B cell (primary cell): ENCODE measurements around the gene NDUFB10. TPM values are rescaled to one million over a fixed set of nuclear protein-coding genes. Genes with fewer than 3 reads are reported as not detected.

Experiments used
- ATAC-seq: fragments of 200-7000 bp; cut with Tn5 transposase; one replicate; pipeline ENCODE4 v1.10.0; 2021; ENCODE audit warnings: low read depth, mild to moderate bottlenecking, moderate number of reproducible peaks, moderate library complexity
- CTCF ChIA-PET: fragments of 350-600 bp; sonication (Branson Sonifier 250); formaldehyde crosslinking; loops from one replicate; lab custom pipeline; 2021; ENCODE audit warnings: antibody characterized with exemption, inconsistent platforms; lab: Charles Lee
- POLR2A ChIA-PET: fragments of 350-600 bp; sonication (Branson Sonifier 250); formaldehyde crosslinking; loops from one replicate; lab custom pipeline; 2021; ENCODE audit warnings: antibody characterized with exemption; lab: Charles Lee
- DNase-seq: peaks from one replicate; pipeline ENCODE4 v3.0.0; 2013
- H2AFZ ChIP-seq: 2 replicates; pipeline ENCODE4 v1.6.1; 2012; ENCODE audit warnings: mild to moderate bottlenecking, low read depth, low read length; ENCODE audit not compliant: insufficient read depth, poor library complexity, severe bottlenecking
- H3K27ac ChIP-seq, 2 donors: 1 replicate in 1 of 2; 2 replicates in 1 of 2; pipeline ENCODE4 v1.5.1; 2012 to 2013; ENCODE audit warnings: low read length in 2 of 2, mild to moderate bottlenecking in 2 of 2, moderate library complexity in 1 of 2
- H3K27me3 ChIP-seq, 4 experiments: fragments of 200-600 bp in 1 of 4; sonication (generic) in 1 of 4; replicated peaks in 1 of 4; 1 replicate in 2 of 4; 2 replicates in 2 of 4; pipeline versions ENCODE4 v1.6.1 to v1.7.0; 2013 to 2016; ENCODE audit warnings: low read length in 3 of 4, mild to moderate bottlenecking in 2 of 4, mixed read lengths in 1 of 4, moderate library complexity in 1 of 4; ENCODE audit not compliant: insufficient read depth in 4 of 4, control insufficient read depth in 3 of 4; ENCODE audit errors: control extremely low read depth in 1 of 4
- H3K36me3 ChIP-seq, 2 experiments: replicated peaks in 1 of 2; 1 replicate in 1 of 2; 2 replicates in 1 of 2; pipeline versions ENCODE4 v1.6.1 to v1.7.1; 2013; ENCODE audit warnings: low read length in 1 of 2; ENCODE audit not compliant: insufficient read depth in 2 of 2, control insufficient read depth in 1 of 2; ENCODE audit errors: control extremely low read depth in 1 of 2, extremely low read depth in 1 of 2
- H3K4me1 ChIP-seq, 2 donors: fragments of 200-600 bp in 1 of 2; sonication (generic) in 1 of 2; 1 replicate in 1 of 2; 2 replicates in 1 of 2; pipeline versions ENCODE4 v1.5.1 to v1.6.1; 2013 to 2017; ENCODE audit warnings: low read length in 2 of 2; ENCODE audit not compliant: control insufficient read depth in 2 of 2, insufficient read depth in 2 of 2
- H3K4me2 ChIP-seq: replicated peaks from 2 replicates; pipeline ENCODE3; 2012; ENCODE audit warnings: mild to moderate bottlenecking, low read depth, low read length; ENCODE audit not compliant: poor library complexity, severe bottlenecking
- H3K4me3 ChIP-seq, 5 experiments: fragments of 200-600 bp in 1 of 5; sonication (generic) in 1 of 5; 1 replicate in 3 of 5; 2 replicates in 2 of 5; pipeline versions ENCODE4 v1.5.1 to v1.7.0; 2011 to 2016; ENCODE audit warnings: low read length in 4 of 5, mild to moderate bottlenecking in 4 of 5, low read depth in 2 of 5, control low read depth in 1 of 5, moderate library complexity in 1 of 5; ENCODE audit not compliant: insufficient read depth in 1 of 5; ENCODE audit errors: control extremely low read depth in 1 of 5, extremely low read depth in 1 of 5
- H3K79me2 ChIP-seq: fragments of 200-600 bp; sonication (generic); one replicate; pipeline ENCODE4 v1.6.0; 2016; ENCODE audit warnings: low read length; ENCODE audit not compliant: control insufficient read depth, insufficient read depth
- H3K9ac ChIP-seq: fragments of 200-600 bp; sonication (generic); 2 replicates; pipeline ENCODE4 v1.6.1; 2017; ENCODE audit warnings: mild to moderate bottlenecking, low read length, moderate library complexity
- H3K9me3 ChIP-seq, 3 donors: one replicate each; pipeline versions ENCODE4 v1.6.1 to v1.7.1; 2013; ENCODE audit warnings: low read length in 2 of 3; ENCODE audit not compliant: control insufficient read depth in 2 of 3, insufficient read depth in 1 of 3; ENCODE audit errors: control extremely low read depth in 1 of 3
- H4K20me1 ChIP-seq: 2 replicates; pipeline ENCODE4 v1.6.0; 2012; ENCODE audit warnings: mild to moderate bottlenecking, low read length; ENCODE audit not compliant: insufficient read depth, control insufficient read depth, poor library complexity, severe bottlenecking
- H3K27ac Mint-ChIP-seq: one replicate; pipeline ENCODE4 v1.8.0; 2021; ENCODE audit warnings: mixed read lengths
- H3K27me3 Mint-ChIP-seq: one replicate; pipeline ENCODE4 v1.8.0; 2021; ENCODE audit warnings: mixed read lengths
- H3K4me1 Mint-ChIP-seq: one replicate; pipeline ENCODE4 v1.8.0; 2021; ENCODE audit warnings: mixed read lengths
- H3K4me3 Mint-ChIP-seq: one replicate; pipeline ENCODE4 v1.8.0; 2021; ENCODE audit warnings: mixed read lengths
- H3K9me3 Mint-ChIP-seq: one replicate; pipeline ENCODE4 v1.8.0; 2022; ENCODE audit warnings: mixed read lengths; ENCODE audit not compliant: insufficient read depth
- CTCF ChIP-seq: fragments of 200-600 bp; IDR thresholded peaks from one replicate; pipeline ENCODE4 v1.8.0; 2022; ENCODE audit warnings: antibody characterized with exemption, mild to moderate bottlenecking
- EZH2 ChIP-seq: IDR thresholded peaks from 2 replicates; pipeline ENCODE4 v1.6.1; 2012; ENCODE audit warnings: borderline replicate concordance, low read depth, mild to moderate bottlenecking, moderate library complexity, low read length; ENCODE audit not compliant: insufficient read depth, poor library complexity, severe bottlenecking
- WGBS: methylation state at CpG from one replicate; pipeline ENCODE4 v1.1.5; 2013; ENCODE audit warnings: missing lambda C conversion rate; ENCODE audit not compliant: insufficient coverage; 5-methylcytosine and 5-hydroxymethylcytosine counted together
- intact Hi-C: fragments of 100-400 bp; cut with micrococcal nuclease; formaldehyde crosslinking; loops from one replicate; pipeline ENCODE4 v1.10.0; 2022
- polyA plus RNA-seq: library from polyadenylated mRNA; depleted of rRNA; stranded (reverse); fragments of >200 nt; gene quantifications from 2 replicates; pipeline ENCODE4 v1.2.3, GENCODE V29; 2012
- total RNA-seq, 2 donors: library from RNA; stranded (reverse); fragments of 120-200 nt in 1 of 2; gene quantifications; 1 replicate in 1 of 2; 2 replicates in 1 of 2; pipeline versions ENCODE4 v1.2.3 to v1.2.4, GENCODE V29; 2013 to 2022

Gene NDUFB10
- total and polyA plus RNA-seq, 2 donors (not counting 1 experiment from before 2014, with no cell fraction given) = 70.4 to 92.6 TPM

DNA sequence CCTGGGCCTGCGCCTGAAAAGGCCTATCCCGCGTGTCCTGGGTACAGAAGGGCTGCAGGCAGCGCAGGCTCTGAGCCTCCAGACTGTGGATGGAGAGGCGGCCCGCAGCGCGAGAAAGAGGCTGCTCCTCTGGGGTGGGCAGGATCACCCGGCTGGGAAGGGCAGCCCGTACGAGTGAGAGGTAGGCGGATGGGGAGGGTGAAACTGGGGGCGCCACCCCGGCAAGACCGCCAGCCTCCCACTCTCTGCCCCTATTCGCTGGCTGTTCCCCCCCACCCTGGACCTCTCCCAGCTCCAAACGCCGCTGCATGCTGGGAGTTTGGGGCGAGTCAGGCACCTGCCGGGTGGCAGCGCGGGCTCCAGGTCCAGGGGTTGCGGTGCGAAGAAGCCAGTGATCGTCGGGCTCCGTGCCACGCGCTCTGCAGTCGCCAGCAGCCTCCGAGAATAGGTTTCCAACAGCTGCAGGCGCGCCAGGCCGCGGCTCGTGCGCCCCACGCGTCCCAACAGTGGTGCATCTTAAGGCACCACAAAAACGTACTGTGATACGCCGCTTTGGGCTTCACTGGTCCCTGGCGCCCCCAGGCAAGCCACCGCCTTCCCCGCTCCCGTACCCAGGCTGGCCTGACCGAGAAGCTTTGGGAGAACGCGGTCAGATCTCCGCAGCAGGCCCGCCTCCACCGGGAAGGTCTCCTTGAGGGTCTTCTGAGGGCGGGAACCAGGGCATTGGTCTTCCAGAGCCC lies 20.9 kb downstream of the NDUFB10 start:
- DNase-seq (no peak), ATAC-seq (no peak)
- WGBS = 8% methylated on average over 45 of the region's 53 CpGs
- Mint-ChIP-seq H3K27ac (no peak overlapping the region), H3K4me1 (peaks cover 18% of the 10 kb centered on the region), H3K9me3 (no peaks in the 10 kb centered on the region), H3K27me3 (peaks cover 6% of the 10 kb centered on the region), H3K4me3 (no peak overlapping the region)
- POLR2A ChIA-PET = no interaction called here
- Histone ChIP-seq H2AFZ (no peak overlapping the region), H3K4me1 (peaks cover 16 to 32% of the 10 kb centered on the region in 2 donors), H3K4me2 (no peak overlapping the region), H4K20me1 (peaks cover 20% of the 10 kb centered on the region), H3K27me3 (peaks cover 0 to 65% (median 20%) of the 10 kb centered on the region in 4 experiments), H3K4me3 (no peak overlapping the region), H3K36me3 (peaks cover 0 to 32% of the 10 kb centered on the region in 2 experiments), H3K27ac (no peak overlapping the region), H3K9me3 (peaks cover 0 to 4% (median 0%) of the 10 kb centered on the region in 3 donors), H3K79me2 (peaks cover under 1% of the 10 kb centered on the region), H3K9ac (no peak overlapping the region)
- no peak for TF ChIP-seq CTCF
- TF ChIP-seq EZH2 = no peak
- intact Hi-C loops = no loop called here
- CTCF ChIA-PET = interaction anchor here (0.7 kb wide), 1 partner anchor 9 kb away, joined by 3 read pairs; the partner anchor contains the start of gene TBL3

- WGBS = 29% methylated on average over 16 of the region's 16 CpGs
- peaks cover 0 to 31% of the 10 kb centered on the region in 2 experiments for H3K36me3 ChIP-seq
- H3K79me2 ChIP-seq = no peaks in the 10 kb centered on the region
- POLR2A ChIA-PET = no interaction called here
- intact Hi-C loops = no loop called here
- ATAC-seq (no peak), DNase-seq (no peak)
- peaks cover 0 to 4% (median 0%) of the 10 kb centered on the region in 3 donors for H3K9me3 ChIP-seq
- H2AFZ ChIP-seq = no peak overlapping the region
- H3K4me1 Mint-ChIP-seq = peaks cover 22% of the 10 kb centered on the region
- H3K27me3 ChIP-seq = peaks cover 0 to 64% (median 20%) of the 10 kb centered on the region in 4 experiments
- CTCF ChIA-PET = interaction anchor here (0.7 kb wide), 1 partner anchor 10 kb away, joined by 3 read pairs; the partner anchor contains the start of gene TBL3
- H3K4me3 ChIP-seq = no peak overlapping the region
- TF ChIP-seq CTCF (no peak), EZH2 (no peak)
- peaks cover 16% of the 10 kb centered on the region for H4K20me1 ChIP-seq
- no peak overlapping the region for H3K27ac Mint-ChIP-seq
- H3K4me2 ChIP-seq = no peak overlapping the region
- H3K4me3 Mint-ChIP-seq = no peak overlapping the region
- no peak overlapping the region for H3K9ac ChIP-seq
- peaks cover 6% of the 10 kb centered on the region for H3K27me3 Mint-ChIP-seq
- no peak overlapping the region for H3K27ac ChIP-seq
- H3K9me3 Mint-ChIP-seq = no peaks in the 10 kb centered on the region
- H3K4me1 ChIP-seq = peaks cover 16 to 35% of the 10 kb centered on the region in 2 donors
Observed at GRCh38 chr16:1980770-1981087, 21.4 kb downstream of the NDUFB10 start.
